RPMI7951 (cell line): ENCODE data around the gene SPDYE6. TPM values are rescaled to one million over a fixed set of nuclear protein-coding genes. Genes with fewer than 3 reads are reported as not detected.
"Not testable (repeated sequence)": the region's sequence is repeated elsewhere in the genome, so short reads cannot be mapped to it uniquely, and the experiment has no call there.

Source experiments
- DNase-seq: peaks from one replicate; pipeline ENCODE4 v3.0.0-alpha.2; 2012; ENCODE audit warnings: low read depth
- total RNA-seq: library from RNA; depleted of rRNA; stranded (reverse); fragments of >200 nt; shearing (Covaris generic); gene quantifications from 2 replicates; pipeline ENCODE4 v1.2.3, GENCODE V29; 2014; rRNA removed

Gene SPDYE6
- total RNA-seq, 1 experiment from 2014 or later: 0.24 TPM

DNA sequence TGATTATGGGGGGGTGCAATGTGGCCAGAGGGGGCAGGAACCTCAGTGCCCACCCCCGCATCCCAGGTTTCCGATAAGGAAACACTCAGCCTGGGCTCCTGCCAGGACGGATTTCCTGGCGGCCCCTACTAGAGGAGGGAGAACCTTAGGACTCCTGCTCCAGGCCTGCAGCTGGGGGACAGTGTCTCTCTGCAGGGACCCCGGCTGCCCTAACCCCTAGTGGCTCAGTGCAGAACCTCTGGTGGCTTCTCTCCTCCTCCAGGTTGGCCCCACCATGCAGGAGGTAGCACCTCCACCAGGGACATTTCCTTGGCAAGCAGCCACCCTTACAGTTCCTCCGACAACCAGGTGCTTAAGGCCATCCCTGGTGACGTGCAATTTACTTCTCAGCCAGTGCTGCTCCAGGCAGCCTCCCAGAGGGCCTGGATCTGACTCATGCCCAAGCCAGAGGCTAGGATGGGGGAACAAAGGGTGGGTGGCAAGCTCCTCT lies 37.7 kb downstream of the SPDYE6 start:
- no peak for DNase-seq

DNA sequence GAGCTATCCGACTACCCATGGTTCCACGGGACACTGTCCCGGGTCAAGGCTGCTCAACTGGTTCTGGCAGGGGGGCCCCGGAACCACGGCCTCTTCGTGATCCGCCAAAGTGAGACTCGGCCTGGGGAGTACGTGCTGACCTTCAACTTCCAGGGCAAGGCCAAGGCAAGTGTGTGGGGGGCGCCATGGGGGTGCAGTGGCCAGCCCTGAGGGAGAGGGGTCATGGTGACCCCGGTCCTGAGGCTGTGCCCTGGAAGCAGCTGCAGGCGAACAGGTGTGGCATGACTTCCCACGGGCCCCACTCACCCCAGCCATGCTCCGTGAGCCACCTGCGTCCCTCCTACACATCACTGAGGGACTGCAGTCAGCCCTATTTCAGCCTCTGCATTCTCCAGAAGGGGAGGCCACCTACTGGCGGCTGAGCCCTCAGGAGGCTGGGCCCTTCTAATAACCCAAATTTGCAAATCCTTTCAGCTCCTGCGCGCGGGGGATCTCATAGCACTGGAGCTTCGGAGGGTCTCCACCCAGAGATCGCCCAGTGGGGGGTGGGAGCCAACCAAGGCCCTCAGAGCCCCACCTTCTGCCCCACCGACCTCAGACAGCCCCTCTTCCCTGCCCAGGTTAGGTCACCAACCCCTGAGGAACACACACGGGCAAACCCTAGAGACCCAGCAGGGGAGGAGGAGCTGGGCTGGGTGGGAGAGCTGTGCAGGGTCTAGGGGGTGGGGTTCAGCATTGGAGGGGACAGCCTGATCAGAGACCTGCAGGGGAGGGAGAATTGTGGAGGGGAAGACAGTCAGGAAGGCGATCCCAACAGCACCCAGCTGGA lies 38.8 kb downstream of the SPDYE6 start:
- DNase-seq: no peak

DNA sequence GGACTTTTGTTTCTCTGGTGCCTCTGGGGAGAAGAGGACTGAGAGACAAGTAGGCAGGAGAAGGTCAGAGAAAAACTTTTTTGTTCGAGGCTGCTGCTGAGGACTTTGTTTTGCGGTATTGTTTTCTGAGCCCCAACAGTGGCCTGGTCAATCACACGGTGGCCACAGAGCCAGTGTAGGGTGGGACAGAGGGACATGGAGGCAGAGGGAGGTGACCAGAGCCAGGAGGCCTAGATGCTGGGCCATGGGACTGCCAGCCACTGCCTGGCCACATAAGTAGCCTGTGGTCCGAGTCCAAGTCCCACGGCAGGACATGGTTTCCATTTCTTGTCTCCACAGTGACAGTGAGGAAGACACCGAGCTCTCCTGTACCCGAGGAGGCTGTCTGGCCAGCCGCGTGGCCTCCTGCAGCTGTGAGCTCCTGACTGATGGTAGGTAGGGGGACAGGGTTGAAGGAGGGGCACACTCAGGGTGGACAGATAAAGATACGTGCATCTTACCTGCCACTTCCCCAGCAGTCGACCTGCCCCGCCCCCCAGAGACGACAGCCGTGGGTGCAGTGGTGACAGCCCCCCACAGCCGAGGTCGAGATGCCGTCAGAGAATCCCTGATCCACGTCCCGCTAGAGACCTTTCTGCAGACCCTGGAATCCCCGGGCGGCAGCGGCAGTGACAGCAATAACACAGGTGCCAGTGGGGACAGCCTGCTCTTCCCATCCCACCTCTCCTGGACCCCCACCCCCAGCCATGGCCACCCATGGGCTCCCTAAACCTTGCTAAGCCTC lies 42.1 kb downstream of the SPDYE6 start:
- DNase-seq: no peak

DNA sequence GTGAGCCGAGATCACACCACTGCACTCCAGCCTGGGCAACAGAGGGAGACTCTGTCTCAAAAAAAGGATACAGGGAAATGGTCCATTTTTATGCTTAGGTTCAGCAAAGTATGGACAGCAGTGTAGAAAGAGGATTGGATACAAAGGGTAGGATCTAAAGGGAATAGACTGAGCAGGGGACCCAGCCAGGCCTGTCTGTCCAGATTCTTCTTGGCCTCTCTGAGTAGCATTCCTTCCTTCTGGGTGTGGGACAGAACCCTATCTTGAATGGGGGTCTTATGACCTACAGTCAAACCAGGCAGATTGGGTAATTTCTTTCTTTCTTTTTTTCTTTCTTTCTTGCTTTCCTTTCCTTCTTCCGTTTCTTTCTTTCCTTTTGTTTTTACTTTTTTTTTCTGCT lies 43.9 kb downstream of the SPDYE6 start:
- DNase-seq: no peak

DNA sequence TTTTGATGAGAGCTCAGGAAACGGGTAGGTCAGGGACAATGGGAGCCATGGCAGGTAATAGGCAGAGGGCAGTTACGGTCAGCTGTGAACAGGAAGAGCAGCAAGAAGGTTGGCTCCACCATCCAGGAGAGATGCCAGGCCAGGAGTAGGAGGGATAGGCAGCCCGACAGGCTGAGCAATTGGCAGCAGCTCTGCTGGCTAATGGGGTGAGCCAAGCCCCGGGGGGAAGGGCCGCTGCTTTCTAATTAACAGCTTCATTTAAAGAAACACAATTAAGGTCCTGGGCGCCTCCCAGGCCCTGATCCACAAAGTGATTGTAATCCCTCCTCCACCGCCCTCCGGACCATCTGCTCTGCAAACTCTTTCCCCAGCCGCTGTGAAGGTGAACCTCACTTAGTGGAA lies 45.8 kb downstream of the SPDYE6 start:
- no peak for DNase-seq

DNA sequence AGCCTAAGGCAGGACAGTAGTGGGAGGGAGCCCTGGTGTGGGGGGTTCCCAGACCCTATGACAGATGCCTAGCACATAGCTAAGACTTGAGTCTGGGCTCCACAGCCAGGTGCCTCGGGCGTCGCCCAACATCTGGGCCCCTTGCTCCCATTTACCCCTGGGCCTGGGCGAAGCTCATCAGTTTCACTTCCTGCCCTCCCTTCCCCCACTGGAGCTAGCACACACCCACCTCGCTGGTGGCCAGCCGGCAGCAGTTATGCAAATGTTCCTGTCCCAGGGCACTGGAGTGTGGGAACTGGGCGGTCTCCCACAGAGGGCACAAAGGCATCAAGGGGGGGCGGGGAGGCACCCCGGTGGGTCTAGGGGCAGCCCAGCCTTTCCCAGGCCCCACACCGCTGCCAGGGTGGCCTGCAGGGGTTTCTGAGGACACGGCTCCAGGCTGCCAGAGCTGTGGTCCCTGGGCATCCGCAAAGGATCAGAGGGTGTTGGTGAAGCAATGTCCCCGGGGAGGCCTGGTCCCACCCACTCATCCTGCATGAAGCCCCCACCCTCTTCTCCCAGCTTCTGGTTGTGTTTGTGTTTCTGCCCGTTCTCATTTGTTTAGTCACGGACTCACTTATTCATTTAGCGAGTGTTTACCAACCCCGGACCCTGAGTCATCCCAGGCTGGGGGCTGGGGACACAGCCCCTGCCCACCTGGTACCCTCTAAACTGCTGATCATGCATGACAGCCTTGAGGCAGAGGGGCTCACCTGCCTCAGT lies 49.1 kb downstream of the SPDYE6 start:
- DNase-seq: peak; percentile 76

DNA sequence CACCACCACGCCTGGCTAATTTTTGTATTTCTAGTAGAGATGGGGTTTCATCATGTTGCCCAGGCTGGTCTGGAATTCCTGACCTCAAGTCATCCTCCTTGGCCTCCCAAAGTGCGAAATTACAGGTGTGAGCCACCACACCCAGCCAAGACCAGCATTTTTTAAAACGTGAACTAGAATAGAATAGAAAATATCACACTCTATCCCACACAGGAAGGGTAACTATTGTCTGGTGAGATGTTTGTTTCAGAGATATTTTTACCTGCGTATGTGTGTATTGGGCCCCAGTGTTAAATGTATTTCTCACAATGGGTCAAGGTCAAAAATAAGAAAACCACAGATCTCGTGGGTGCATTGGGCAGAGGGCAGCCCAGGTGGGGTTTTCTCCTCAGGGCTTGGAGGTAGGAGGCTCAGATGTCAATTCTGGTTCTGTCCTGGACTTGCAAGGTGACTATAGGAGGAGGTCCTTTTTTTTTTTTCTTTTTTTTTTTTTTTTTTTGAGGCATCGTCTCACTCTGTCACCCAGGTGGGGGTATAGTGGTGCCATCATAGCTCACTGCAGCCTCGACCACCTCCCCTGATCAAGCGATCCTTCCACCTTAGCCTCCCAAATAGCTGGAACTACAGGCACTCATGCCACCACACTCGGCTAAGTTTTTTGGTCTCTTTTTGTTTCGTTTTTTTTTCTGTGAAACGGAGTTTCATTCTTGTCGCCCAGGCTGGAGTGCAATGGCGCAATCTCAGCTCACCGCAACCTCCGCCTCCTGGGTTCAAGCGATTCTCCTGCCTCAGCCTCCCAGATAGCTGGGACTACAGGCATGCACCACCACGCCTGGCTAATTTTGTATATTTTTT lies 50.6 kb downstream of the SPDYE6 start:
- DNase-seq: no peak

DNA sequence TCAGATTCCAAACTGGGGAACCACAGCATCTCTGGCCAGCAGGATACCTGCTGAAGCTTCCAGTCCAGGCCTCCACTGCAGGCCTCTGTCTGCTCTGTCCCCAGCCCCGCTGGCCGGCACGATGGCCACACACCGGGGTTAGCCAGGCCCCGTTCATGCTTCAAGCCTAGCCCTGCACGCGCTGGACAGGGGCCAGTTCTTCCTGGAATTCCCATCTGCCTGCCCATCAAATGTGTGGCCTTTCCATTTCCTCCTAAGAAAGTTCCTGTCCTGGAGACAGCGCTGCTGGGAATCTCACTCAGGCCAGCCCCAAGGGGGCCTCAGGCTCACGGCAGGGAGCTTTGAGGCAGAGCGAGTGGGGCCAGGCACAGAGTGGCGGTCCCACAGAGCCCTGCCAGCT lies 51.6 kb downstream of the SPDYE6 start:
- DNase-seq: no peak

DNA sequence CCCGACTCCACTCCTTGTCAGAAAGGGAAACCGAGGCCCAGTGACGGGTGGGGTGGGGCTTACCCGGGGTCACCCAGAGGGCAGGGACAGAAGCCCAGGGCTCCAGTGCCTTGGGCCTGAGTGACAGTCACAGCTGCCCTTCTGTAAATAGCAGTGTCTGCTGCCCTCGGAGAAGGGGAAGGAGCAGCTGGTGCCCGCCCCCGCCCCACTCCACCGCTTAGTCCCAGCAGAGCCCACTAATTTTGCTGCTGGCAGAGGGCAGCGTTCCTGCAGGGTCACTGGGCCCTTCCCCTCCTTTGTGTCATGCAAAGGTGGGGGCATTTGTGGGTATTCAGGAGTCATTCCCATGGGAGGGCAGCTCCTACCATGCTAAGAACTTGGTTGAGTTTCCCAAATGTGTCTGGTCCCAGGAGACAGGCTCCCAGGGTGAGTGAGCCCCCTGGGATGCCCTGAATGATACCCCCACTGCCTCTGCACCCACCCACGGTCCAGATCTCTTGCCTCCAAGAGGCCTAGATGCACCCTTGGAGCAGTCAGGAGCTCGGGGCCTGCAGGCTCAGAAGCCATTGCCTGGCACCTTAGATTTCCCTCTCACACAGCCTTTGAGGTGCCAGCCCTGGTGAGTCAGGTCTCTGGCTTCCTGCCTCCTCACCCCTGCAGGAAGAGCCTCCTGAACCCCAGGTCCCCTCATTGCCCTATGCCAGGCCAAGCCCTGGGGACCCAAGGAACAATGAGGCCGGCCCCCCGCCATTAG lies 52.4 kb downstream of the SPDYE6 start:
- no peak for DNase-seq

DNA sequence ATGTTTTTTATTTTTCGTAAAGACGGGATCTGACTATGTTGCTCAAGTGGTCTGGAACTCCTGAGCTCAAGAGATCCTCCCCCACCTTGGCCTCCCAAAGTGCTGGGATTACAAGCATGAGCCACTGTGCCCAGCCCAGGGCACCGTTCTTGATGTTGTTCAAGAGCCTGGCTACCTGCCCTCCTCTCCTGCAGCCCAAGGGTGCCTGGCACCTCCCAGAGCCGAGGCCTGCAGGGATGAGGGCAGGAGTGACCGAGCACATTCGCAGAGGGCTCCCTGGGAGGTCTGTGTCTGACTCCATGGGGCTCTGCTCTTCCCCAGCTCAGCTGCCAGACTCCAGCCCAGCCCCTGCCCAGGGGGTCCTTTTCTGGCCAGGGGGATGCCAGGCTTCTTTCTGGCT lies 54.2 kb downstream of the SPDYE6 start:
- no peak for DNase-seq

DNA sequence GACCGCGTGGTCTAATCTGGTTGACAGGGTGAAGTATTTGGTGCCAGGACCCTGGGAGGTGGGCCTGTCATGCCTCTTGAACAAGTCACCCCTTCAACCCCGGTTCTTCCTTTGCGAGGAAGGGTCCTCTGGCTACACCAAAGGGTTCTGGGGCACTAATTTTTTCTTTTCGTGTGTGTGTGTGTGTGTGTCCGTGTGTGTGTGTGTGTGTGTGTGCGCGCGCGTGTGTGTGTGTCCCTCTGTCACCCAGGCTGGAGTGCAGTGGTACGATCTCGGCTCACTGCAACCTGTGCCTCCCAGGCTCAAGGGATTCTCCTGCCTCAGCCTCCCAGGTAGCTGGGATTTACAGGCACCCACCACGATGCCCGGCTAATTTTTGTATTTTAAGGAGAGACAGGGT lies 54.9 kb downstream of the SPDYE6 start:
- DNase-seq: not testable (repeated sequence)

DNA sequence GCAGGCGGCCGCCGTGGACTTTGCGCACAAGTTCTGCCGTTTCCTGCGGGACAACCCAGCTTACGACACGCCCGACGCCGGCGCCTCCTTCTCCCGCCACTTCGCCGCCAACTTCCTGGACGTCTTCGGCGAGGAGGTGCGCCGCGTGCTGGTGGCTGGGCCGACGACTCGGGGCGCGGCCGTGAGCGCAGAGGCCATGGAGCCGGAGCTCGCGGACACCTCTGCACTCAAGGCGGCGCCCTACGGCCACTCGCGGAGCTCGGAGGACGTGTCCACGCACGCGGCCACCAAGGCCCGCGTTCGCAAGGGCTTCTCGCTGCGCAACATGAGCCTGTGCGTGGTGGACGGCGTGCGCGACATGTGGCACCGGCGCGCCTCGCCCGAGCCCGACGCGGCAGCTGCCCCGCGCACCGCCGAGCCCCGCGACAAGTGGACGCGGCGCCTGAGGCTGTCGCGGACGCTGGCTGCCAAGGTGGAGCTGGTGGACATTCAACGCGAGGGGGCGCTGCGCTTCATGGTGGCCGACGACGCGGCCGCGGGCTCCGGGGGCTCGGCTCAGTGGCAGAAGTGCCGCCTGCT lies 55.5 kb downstream of the SPDYE6 start:
- no peak for DNase-seq

DNA sequence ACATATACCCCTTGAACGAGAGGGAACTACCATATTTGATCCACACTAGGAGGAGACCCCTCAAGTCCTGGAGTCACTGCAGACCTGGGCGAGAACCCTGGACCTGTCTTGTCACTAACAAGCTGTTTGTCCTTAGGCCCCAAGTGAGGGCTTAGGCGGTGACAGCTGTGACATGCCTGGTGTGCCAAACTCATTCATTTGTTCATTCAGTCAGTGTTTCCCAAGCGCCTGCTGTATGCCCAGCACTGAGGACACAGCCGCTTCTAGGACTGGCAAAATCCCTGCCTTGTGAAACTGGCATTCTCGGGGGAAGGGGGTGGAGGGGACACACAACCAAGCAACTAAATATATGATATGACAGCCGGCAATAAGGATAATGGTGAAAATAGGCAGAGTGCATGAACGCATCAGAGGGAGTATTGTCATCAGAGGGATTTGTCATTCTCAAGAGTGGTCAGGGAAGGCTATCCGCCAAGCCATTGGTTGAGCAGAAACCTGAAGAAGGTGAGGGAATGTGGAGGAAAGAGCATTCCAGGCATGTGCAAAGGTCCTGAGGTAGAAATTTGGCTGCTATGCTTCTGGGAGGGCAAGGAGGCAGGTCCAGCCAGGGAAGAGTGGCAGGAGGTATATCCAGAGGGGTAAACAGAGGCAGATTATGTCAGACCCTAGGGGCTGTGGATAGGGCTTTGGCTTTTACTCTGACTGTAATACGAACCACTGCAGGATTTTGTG lies 58.6 kb downstream of the SPDYE6 start:
- DNase-seq: no peak

DNA sequence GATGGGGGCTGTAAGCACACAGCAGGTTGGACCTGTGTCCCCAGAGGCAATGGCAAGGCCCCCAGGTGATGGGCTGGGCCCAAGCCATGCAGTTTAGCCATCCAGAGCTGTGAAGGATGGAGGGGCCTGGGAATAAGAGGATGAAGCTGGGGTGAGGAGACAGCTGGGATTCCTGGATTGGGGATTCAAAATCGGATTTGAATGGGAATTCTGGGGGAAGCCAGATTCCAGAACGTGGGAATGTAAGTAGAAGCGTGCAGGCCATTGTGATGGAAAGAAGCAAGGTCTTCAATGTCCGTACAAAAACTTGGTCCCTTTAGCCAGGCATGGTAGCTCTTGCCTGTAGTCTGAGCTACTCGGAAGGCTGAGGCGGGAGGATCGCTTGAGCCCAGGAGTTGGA lies 59.7 kb downstream of the SPDYE6 start:
- DNase-seq: no peak

DNA sequence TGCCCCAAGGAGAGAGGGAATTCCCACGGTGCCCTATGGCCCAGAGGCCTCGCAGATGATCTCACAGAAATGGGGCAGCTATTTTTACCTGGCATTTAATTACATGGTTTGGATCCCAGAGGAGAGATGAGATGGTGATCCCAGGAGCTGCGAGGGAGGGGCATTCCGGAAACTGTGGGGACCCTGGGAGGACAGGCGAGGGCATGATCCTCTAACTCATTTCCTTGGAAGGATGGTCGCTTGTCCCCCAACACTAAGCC lies 60.1 kb downstream of the SPDYE6 start:
- DNase-seq: no peak

Other genes starting within 250 kb of the SPDYE6 start
- 0.84 and 1.7 TPM in 2 replicates for gene SH2B2, start 69.6 kb downstream of the SPDYE6 start, total RNA-seq
- gene PRKRIP1, start 39.9 kb upstream of the SPDYE6 start, total RNA-seq: 13.3 and 13.4 TPM in 2 replicates
- 22.9 and 30.6 TPM in 2 replicates for gene ORAI2, start 77.1 kb upstream of the SPDYE6 start, total RNA-seq
- gene ALKBH4, start 108.4 kb upstream of the SPDYE6 start, total RNA-seq: 16.2 and 23.3 TPM in 2 replicates
- gene LRWD1, start 108.5 kb upstream of the SPDYE6 start, total RNA-seq: 23.6 and 33.5 TPM in 2 replicates
- 78.0 and 95.6 TPM in 2 replicates for gene POLR2J, start 122.5 kb upstream of the SPDYE6 start, total RNA-seq
- 0.36 and 1.4 TPM in 2 replicates for gene RASA4B, start 161.3 kb upstream of the SPDYE6 start, total RNA-seq
- gene UPK3BL2, start 187.3 kb upstream of the SPDYE6 start, total RNA-seq: not detected in 2 replicates
- not detected in 2 replicates for gene SPDYE2, start 194.8 kb upstream of the SPDYE6 start, total RNA-seq
- 11.8 and 12.6 TPM in 2 replicates for gene POLR2J3, start 216.1 kb upstream of the SPDYE6 start, total RNA-seq